VCaP (cell line): Measurements from ENCODE around the gene DRGX.
A peak's percentile ranks its signal among the peaks of the same experiment; 100 is the strongest.

Experiments used
- H3K27ac ChIP-seq: fragments of 450-650 bp; 2 replicates; pipeline ENCODE4 v1.5.1; 2017
- CTCF ChIP-seq: fragments of 450-650 bp; conservative IDR thresholded peaks from 2 replicates; pipeline ENCODE4 v1.5.1; 2017; ENCODE audit warnings: mild to moderate bottlenecking, moderate library complexity

DRGX gene

GRCh38 chr10:49325916-49326783, 69.7 kb downstream of the DRGX start:
- TF ChIP-seq CTCF: no peak
- no peak overlapping the region for H3K27ac ChIP-seq

- H3K27ac ChIP-seq: no peak overlapping the region
- no peak; the same call in 1 of the 2 replicates for TF ChIP-seq CTCF
These were observed 70.6 kb downstream of the DRGX start for GRCh38 chr10:49325131-49325915.

GRCh38 chr10:49324711-49325110, 71.2 kb downstream of the DRGX start:
- H3K27ac ChIP-seq: no peak overlapping the region
- peak; percentile 65 for TF ChIP-seq CTCF

- H3K27ac ChIP-seq: no peak overlapping the region
- no peak for TF ChIP-seq CTCF
These were observed 72.0 kb downstream of the DRGX start for GRCh38 chr10:49323896-49324270.

GRCh38 chr10:49323171-49323895, 72.6 kb downstream of the DRGX start:
- TF ChIP-seq CTCF: no peak
- no peak overlapping the region for H3K27ac ChIP-seq

- H3K27ac ChIP-seq: no peak overlapping the region
- TF ChIP-seq CTCF: no peak
These were observed 73.3 kb downstream of the DRGX start for GRCh38 chr10:49322371-49323170.
